ENCODE data around the gene C6.
"Not testable (repeated sequence)": the region's sequence is repeated elsewhere in the genome, so short reads cannot be mapped to it uniquely, and the experiment has no call there.

C6 gene

GRCh38 chr5:41196197-41196596 lies 17.1 kb downstream of the C6 start:
- DNase-seq, result no peak

GRCh38 chr5:41195228-41195627 lies 18.1 kb downstream of the C6 start:
- no peak for DNase-seq

GRCh38 chr5:41194339-41194738 lies 19.0 kb downstream of the C6 start:
- DNase-seq, result no peak

- DNase-seq, result no peak
Measured at GRCh38 chr5:41193456-41194205, 19.7 kb downstream of the C6 start.

DNA sequence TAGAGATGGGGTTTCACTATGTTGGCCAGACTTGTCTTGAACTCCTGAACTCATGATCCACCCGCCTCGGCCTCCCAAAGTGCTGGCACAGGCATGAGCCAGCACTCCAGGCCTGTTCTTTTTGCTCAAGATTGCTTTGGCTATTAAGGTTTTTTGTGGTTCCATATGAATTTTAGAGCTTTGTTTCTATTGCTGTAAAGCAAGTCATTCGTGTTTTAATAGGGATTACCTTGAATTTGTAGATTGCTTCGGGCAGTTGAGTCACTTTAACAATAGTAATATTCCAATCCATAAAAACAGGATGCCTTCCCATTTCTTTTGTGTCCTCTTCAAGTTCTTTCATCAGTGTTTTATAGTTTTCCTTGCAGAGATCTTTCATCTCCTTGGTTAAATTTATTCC lies 22.1 kb downstream of the C6 start:
- DNase-seq, result no peak

DNA sequence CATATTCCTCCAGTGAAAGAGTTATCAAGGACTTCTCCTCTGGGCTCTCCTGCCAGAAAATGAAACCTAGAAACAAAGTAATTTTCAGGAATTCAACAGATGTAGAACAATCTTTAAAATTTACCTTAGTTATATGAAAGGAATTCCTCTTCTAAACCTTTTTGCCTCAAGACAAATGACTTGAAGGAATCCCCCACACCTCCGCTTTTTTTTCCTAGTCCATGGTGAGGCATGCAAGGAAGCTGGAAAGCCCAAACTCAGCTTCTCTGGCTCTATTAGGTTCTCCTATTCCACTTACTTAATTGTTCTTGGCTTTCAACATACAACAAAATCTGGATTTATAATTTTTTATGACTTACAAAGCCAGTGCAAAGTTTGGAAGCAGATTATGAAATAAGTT lies 27.2 kb downstream of the C6 start:
- DNase-seq, result no peak

- DNase-seq, result not testable (repeated sequence)
Measured at GRCh38 chr5:41183331-41183730, 30.0 kb downstream of the C6 start.

DNA sequence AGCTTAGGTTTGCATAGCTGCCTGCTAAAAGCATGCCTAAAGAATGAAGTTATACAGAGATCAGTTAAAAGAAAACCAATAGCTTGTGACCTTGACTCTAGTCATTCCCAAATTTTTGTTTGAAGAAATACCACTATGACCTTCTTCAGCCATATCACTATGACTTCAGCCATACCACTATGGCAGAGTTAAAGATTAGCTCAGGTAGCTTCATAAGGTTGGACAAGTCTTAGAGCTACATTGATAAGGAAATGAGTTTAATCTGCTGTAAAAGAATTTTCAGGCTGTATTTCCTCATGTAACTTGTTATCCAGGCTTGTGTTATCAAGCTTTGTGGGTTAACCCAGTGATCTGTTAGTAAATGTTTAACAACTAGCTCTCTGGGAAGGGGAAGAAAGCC lies 30.7 kb downstream of the C6 start:
- no peak for DNase-seq

GRCh38 chr5:41181691-41182564 lies 31.4 kb downstream of the C6 start:
- no peak for DNase-seq

DNA sequence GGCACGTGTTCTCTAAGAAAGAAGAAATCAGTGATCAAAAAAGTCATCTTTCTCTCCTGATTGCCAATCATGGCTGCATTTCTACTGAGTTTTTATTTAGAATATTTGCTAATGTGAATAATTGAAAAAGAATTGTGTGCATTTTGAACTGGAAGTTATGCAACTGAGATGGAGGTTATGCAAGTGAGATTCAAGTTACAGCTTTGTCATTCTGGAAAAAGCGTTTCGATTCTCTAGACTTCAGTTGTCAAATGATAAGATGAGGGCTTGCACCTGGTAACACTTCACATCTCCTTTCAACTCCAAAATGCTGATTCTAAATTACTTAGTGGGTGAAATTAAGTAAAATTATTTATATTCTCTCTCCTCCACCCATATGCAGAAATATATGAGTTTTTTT lies 36.4 kb downstream of the C6 start:
- no peak for DNase-seq

GRCh38 chr5:41172012-41172411 lies 41.3 kb downstream of the C6 start:
- DNase-seq, result no peak

- DNase-seq, result no peak
Measured at GRCh38 chr5:41161271-41161670, 52.1 kb downstream of the C6 start.

GRCh38 chr5:41157272-41157894 lies 55.9 kb downstream of the C6 start:
- no peak for DNase-seq

- no peak for DNase-seq
Measured at GRCh38 chr5:41156739-41157138, 56.6 kb downstream of the C6 start.

DNA sequence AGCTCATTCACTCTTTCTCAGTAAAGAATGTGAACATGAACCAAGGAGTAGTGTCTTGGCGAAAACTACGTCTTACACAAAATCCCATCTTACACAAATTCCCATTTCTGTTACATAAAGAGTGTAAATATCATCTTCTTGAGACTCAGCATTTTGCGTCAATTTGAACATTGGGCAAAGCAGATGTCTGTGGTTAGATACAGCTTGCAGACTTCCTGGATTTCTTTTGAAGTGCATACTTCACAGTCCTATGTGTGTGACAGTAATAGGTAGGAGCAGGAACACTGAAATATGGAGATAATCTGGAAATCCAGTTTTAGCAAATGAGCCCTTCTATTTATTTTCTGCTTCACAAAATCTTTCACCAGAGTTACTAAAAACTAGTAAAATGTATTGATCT lies 58.8 kb downstream of the C6 start:
- no peak for DNase-seq

GRCh38 chr5:41151564-41151963 lies 61.8 kb downstream of the C6 start:
- DNase-seq, result no peak

DNA sequence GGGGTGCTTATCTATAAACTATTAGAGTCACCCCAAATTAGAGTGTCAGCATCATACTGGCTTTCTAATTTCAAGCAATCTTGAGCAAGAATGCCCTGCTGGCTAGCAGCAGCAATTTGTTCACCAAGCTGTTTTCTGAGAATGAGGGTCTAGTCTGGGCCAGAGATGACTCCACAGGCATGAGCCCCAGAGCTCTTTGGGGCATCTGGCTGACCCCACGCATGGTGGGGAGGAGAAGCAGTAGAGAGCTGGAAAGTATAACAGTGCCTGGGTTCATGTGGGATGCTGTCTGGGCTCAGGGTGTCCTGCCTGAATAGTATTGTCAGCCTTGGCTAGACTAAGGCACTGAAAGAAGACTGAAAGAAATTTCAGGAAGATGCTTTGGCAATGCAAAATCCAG lies 64.9 kb downstream of the C6 start:
- no peak for DNase-seq

DNA sequence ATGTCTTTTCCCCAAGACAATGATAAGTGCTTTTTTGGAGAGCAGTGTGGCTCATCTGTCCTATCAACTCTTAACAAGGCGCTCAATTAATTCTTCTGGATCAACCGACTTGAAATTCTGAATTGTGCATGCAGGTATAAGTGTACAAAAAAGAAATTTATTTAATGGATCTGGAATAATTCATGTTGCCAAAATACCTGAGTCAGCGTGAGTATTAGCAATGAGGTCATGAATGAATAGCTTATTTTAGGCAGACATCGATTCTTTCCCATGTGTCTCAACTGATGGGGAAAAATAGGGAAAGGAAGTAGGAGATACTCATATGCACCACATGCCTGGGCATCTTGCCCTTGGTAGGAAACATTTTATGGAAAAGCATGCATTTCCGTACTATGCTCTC lies 68.0 kb downstream of the C6 start:
- no peak for DNase-seq

GRCh38 chr5:41143131-41143901 lies 70.0 kb downstream of the C6 start:
- DNase-seq, result no peak

DNA sequence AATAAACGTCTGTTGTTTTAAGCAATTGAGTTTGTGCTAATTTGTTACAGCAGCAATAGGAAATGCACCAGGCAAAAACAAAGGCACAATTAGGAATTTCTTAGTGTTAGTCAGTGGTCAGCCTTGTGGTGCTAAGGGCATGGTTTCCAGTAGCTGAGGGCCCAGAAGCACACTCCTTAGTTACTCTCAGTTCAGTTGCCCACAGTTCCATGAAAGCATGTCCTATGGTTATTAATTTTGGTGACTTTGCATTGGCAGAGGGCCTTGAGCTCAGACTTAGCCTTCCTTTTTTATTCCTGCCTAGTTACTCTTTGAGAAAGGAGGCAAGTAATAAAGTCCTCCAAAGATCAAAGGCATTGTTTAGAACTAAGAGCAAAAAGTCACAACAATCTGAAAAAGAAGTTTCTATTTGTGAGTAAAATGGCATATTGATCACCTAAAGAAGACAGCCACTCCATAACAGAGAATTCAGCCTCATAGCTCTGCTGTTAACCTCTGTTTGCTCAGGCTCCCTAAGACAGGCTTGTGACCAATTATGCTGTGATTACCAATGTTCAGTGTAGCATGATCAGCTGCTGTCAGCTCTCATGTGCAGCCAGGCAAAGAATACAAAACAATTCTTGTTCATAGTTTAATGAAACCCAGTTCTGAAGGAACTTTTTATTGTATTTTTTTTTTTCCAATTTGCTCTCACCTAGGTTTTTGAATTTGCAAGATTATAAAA lies 85.2 kb downstream of the C6 start:
- DNase-seq, result no peak

DNA sequence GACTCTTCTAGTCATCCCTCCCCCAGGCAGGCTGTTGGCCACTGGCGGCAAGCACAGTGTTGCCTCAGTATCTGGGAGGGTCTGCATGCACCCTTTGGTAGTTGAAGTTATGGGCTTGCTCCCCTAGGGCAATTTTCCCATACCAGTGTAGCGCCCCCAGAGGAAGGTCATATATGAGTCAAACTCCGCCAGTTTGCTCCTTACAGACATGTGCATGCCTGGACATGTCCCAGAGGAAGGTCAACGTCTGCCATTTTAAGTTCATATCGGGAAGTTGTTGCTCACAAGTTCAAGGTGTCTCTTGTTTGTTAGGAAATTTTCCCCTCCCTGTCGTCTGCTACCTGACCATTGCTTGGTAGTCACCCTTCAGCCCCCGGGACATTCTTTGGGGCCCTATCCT lies 90.9 kb downstream of the C6 start:
- no peak for DNase-seq

DNA sequence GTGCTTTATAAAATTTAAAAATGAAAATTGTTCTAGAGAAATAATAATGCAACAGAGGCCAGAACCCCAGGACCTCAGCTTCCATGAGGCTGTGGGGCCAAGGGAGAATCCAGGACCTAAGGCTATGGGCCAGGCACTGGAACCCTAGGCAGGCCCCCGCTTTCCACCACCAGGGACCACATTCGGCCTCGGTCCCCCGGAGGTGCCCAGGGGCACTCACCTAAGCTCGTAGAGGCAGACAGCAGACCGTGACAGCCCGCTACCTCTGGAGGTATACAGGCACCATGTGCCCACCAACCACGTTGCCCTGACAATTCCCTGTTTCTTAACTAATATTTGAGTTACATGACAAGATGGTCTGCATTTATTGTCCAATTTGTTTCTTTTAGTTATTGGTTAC lies 92.7 kb downstream of the C6 start:
- no peak for DNase-seq
